ENCODE data around the gene CDH20. TPM values are rescaled to one million over a fixed set of nuclear protein-coding genes. Genes with fewer than 3 reads are reported as not detected.

CDH20 gene
- polyA plus RNA-seq, 1 experiment = 0.02 TPM

DNA sequence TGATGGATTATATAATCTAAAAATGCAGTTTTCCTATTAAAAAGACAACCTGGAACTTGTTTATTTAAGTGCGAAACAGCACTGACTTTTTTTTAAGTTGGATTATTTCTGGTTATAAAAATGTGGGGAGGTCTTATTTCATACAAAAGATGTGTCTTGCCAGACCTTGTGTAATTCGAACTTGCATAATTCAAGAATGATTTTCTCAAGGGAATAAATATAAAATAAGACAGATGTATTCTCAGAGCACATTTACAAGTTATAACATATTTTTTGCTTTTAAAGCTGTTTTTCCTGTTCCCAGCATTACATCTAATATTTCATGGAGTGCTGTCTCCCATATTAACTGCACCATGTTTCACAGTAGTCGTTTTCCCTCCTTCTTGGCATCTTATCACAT, 263.1 kb downstream of the CDH20 start:
- no peak for DNase-seq (ENCODE audit: low read depth)
- no peak overlapping the region for H3K4me3 ChIP-seq (ENCODE audit: low read depth, low read length)
- H3K27me3 ChIP-seq (ENCODE audit: control insufficient read depth, insufficient read depth, low read length) = no peaks in the 10 kb centered on the region
- TF ChIP-seq, protein P1, sequence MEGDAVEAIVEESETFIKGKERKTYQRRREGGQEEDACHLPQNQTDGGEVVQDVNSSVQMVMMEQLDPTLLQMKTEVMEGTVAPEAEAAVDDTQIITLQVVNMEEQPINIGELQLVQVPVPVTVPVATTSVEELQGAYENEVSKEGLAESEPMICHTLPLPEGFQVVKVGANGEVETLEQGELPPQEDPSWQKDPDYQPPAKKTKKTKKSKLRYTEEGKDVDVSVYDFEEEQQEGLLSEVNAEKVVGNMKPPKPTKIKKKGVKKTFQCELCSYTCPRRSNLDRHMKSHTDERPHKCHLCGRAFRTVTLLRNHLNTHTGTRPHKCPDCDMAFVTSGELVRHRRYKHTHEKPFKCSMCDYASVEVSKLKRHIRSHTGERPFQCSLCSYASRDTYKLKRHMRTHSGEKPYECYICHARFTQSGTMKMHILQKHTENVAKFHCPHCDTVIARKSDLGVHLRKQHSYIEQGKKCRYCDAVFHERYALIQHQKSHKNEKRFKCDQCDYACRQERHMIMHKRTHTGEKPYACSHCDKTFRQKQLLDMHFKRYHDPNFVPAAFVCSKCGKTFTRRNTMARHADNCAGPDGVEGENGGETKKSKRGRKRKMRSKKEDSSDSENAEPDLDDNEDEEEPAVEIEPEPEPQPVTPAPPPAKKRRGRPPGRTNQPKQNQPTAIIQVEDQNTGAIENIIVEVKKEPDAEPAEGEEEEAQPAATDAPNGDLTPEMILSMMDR (IDR thresholded peaks at IDR 0.05; ENCODE audit: insufficient read depth, low read depth, low read length) = no peak
- H3K36me3 ChIP-seq (ENCODE audit: control insufficient read depth, insufficient read depth, low read length) = no peaks in the 10 kb centered on the region
- ChIA-PET POLR2A (no interaction called here), CTCF (interaction anchor here (0.6 to 2.4 kb wide), 4 partner anchors 8 to 157 kb away, joined by 3 to 13 read pairs (median 5); no protein-coding TSS in a partner anchor)

DNA sequence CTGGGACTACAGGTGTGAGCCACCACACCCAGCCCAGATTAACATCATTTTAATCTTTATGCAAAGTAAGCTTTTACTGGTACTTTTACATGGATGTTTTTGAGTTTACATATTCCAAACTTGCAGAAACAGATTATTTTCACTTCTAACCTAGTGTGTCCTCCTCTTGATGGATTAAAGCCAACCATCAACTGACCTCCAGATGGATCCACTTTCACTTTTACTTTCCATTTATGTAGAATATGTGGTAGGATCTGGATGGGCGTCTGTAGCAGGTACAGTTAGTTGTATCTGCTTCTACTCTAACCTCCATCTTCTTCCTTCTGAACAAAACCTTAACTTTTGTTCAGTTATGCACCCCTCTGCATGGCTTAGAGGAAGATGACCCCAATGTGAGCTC, 264.1 kb downstream of the CDH20 start:
- Histone ChIP-seq H3K27me3 (ENCODE audit: control insufficient read depth, insufficient read depth, low read length) (no peaks in the 10 kb centered on the region), H3K4me3 (ENCODE audit: low read depth, low read length) (no peak overlapping the region), H3K36me3 (ENCODE audit: control insufficient read depth, insufficient read depth, low read length) (no peaks in the 10 kb centered on the region)
- ChIA-PET CTCF (interaction anchor here (1.3 to 2.4 kb wide), 4 partner anchors 9 to 15 kb away, joined by 3 to 13 read pairs (median 5); no protein-coding TSS in a partner anchor), POLR2A (no interaction called here)
- TF ChIP-seq, protein P1 (IDR thresholded peaks at IDR 0.05; ENCODE audit: insufficient read depth, low read depth, low read length) = no peak
- DNase-seq (ENCODE audit: low read depth) = no peak

DNA sequence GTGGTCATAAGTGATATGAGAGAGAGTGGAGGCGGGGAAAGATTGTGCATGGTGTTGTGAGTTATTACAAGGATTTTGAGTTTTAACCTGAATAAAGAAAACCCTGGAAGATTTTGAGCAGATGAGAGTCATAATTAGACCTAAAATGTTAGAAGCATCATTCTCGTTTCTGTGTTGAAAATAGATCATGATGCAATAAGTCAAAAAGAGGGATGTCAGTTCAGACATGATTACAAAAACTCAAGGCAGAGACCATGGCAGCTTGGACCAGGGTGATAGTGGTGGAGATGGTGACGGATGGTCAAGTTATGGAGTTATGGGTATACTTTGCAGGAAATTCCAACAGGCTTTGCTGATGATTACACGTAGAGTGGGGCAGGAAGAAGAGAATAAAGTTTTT, 267.2 kb downstream of the CDH20 start:
- DNase-seq (ENCODE audit: low read depth) = no peak
- Histone ChIP-seq H3K27me3 (ENCODE audit: control insufficient read depth, insufficient read depth, low read length) (no peaks in the 10 kb centered on the region), H3K36me3 (ENCODE audit: control insufficient read depth, insufficient read depth, low read length) (no peaks in the 10 kb centered on the region), H3K4me3 (ENCODE audit: low read depth, low read length) (no peak overlapping the region)
- TF ChIP-seq, protein P1 (IDR thresholded peaks at IDR 0.05; ENCODE audit: insufficient read depth, low read depth, low read length) = no peak
- ChIA-PET CTCF (interaction anchor here (0.7 to 1.0 kb wide), 3 partner anchors 18 to 268 kb away, joined by 3 read pairs; no protein-coding TSS in a partner anchor), POLR2A (no interaction called here)

DNA sequence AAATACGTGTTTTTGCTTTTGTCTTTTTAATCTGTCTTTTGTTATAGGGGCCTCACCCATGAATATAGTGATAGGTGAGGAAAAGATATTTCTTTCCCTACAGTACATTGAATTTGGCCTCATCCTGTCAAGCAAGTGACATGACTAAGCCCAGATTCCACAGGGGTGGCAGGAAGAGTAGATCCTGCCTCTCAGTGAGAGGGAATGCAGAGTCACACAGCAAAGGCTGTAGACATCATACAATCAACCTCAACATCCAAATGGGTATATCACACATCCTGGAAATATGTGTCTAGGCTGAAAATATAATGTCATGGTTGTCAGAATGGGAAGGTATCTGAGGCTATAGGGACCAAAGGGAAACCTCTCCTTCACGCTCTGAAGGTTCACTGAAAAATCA, 269.6 kb downstream of the CDH20 start:
- ChIA-PET POLR2A (no interaction called here), CTCF (no interaction called here)
- no peaks in the 10 kb centered on the region for H3K36me3 ChIP-seq (ENCODE audit: control insufficient read depth, insufficient read depth, low read length)

More for the DNA sequence above, 269.6 kb downstream of the CDH20 start:
- DNase-seq (ENCODE audit: low read depth) = no peak
- Histone ChIP-seq H3K4me3 (ENCODE audit: low read depth, low read length) (no peak overlapping the region), H3K27me3 (ENCODE audit: control insufficient read depth, insufficient read depth, low read length) (no peaks in the 10 kb centered on the region)
- TF ChIP-seq, protein P1 (IDR thresholded peaks at IDR 0.05; ENCODE audit: insufficient read depth, low read depth, low read length) = no peak

Small RNAs within 50 kb of the gene (small RNA-seq; reads per million reads assigned to genes)
- not detected for gene RNU6-116P (ENCODE audit: insufficient read length, low read depth, low replicate concordance)
